H9 (cell line): ENCODE results near the gene SPNS3. TPM values are rescaled to one million over a fixed set of nuclear protein-coding genes. Genes with fewer than 3 reads are reported as not detected.

Experiments used
- DNase-seq: peaks from one replicate; pipeline ENCODE4 v3.0.0-alpha.2; 2017
- H2AFZ ChIP-seq: one replicate; pipeline ENCODE4 v1.6.1; 2013; ENCODE audit warnings: mild to moderate bottlenecking, low read length, control low read depth, moderate library complexity
- H2AK5ac ChIP-seq: 2 replicates; pipeline ENCODE4 v1.6.1; 2013; ENCODE audit warnings: low read length, control low read depth, mixed read lengths; ENCODE audit not compliant: insufficient read length
- H2BK120ac ChIP-seq: one replicate; pipeline ENCODE4 v1.6.1; 2013; ENCODE audit warnings: low read depth, mild to moderate bottlenecking, low read length, control low read depth, inconsistent platforms; ENCODE audit not compliant: poor library complexity, severe bottlenecking
- H2BK12ac ChIP-seq: 2 replicates; pipeline ENCODE4 v1.6.1; 2013; ENCODE audit warnings: low read length, control low read depth, mixed read lengths, low read depth; ENCODE audit not compliant: insufficient read length
- H2BK15ac ChIP-seq: 2 replicates; pipeline ENCODE4 v1.6.1; 2013; ENCODE audit warnings: low read depth, low read length, control low read depth
- H2BK20ac ChIP-seq: one replicate; pipeline ENCODE4 v1.6.1; 2013; ENCODE audit warnings: low read depth, mild to moderate bottlenecking, low read length, control low read depth, inconsistent platforms; ENCODE audit not compliant: poor library complexity, severe bottlenecking
- H2BK5ac ChIP-seq: 2 replicates; pipeline ENCODE4 v1.6.1; 2013; ENCODE audit warnings: low read length, control low read depth, mixed read lengths; ENCODE audit not compliant: insufficient read length
- H3K14ac ChIP-seq: 2 replicates; pipeline ENCODE4 v1.6.1; 2013; ENCODE audit warnings: low read length, control low read depth; ENCODE audit not compliant: insufficient read depth
- H3K18ac ChIP-seq: 2 replicates; pipeline ENCODE4 v1.6.1; 2013; ENCODE audit warnings: low read depth, mild to moderate bottlenecking, mixed read lengths, low read length, control low read depth; ENCODE audit not compliant: insufficient read length
- H3K23ac ChIP-seq: 2 replicates; pipeline ENCODE4 v1.6.1; 2013; ENCODE audit warnings: low read length, control low read depth, mixed read lengths, low read depth; ENCODE audit not compliant: insufficient read length
- H3K23me2 ChIP-seq: 2 replicates; pipeline ENCODE4 v1.6.1; 2013; ENCODE audit warnings: low read depth, mild to moderate bottlenecking, mixed read lengths, low read length, control low read depth; ENCODE audit not compliant: insufficient read length, poor library complexity, severe bottlenecking
- H3K27ac ChIP-seq: 2 replicates; pipeline ENCODE4 v1.5.1; 2013; ENCODE audit warnings: low read length, control low read depth, mixed read lengths, low read depth; ENCODE audit not compliant: insufficient read length
- H3K27me3 ChIP-seq: 2 replicates; pipeline ENCODE4 v1.6.1; 2013; ENCODE audit warnings: low read length, control low read depth, inconsistent platforms; ENCODE audit not compliant: insufficient read depth
- H3K4ac ChIP-seq: 2 replicates; pipeline ENCODE4 v1.6.1; 2013; ENCODE audit warnings: low read depth, mild to moderate bottlenecking, control low read depth, inconsistent platforms, low read length, moderate library complexity
- H3K4me1 ChIP-seq: 2 replicates; pipeline ENCODE4 v1.6.1; 2013; ENCODE audit warnings: low read length, control low read depth, inconsistent platforms; ENCODE audit not compliant: insufficient read depth
- H3K4me2 ChIP-seq: 2 replicates; pipeline ENCODE4 v1.6.1; 2013; ENCODE audit warnings: low read length, control low read depth, mixed read lengths; ENCODE audit not compliant: insufficient read length, insufficient read depth
- H3K56ac ChIP-seq: 2 replicates; pipeline ENCODE4 v1.6.1; 2013; ENCODE audit warnings: low read depth, mild to moderate bottlenecking, mixed read lengths, low read length, control low read depth; ENCODE audit not compliant: insufficient read length
- H3K79me1 ChIP-seq: 2 replicates; pipeline ENCODE4 v1.6.1; 2013; ENCODE audit warnings: low read depth, mild to moderate bottlenecking, moderate library complexity, low read length, control low read depth, inconsistent platforms; ENCODE audit not compliant: insufficient read depth, poor library complexity, severe bottlenecking
- H3K79me2 ChIP-seq: 2 replicates; pipeline ENCODE4 v1.6.1; 2013; ENCODE audit warnings: low read length, control low read depth, inconsistent platforms; ENCODE audit not compliant: insufficient read depth
- H3K9ac ChIP-seq: 2 replicates; pipeline ENCODE4 v1.6.1; 2013; ENCODE audit warnings: low read length, control low read depth, mixed read lengths; ENCODE audit not compliant: insufficient read length; ENCODE audit errors: extremely low read depth
- H3K9me3 ChIP-seq: one replicate; pipeline ENCODE4 v1.6.1; 2013; ENCODE audit warnings: low read depth, low read length, inconsistent platforms; ENCODE audit not compliant: control insufficient read depth
- H3T11ph ChIP-seq: one replicate; pipeline ENCODE4 v1.6.1; 2013; ENCODE audit warnings: mild to moderate bottlenecking, low read length, control low read depth, inconsistent platforms
- H4K20me1 ChIP-seq: one replicate; pipeline ENCODE4 v1.6.1; 2013; ENCODE audit not compliant: control insufficient read depth, insufficient read length, insufficient read depth
- H4K5ac ChIP-seq: 2 replicates; pipeline ENCODE4 v1.6.1; 2013; ENCODE audit warnings: low read depth, mild to moderate bottlenecking, mixed read lengths, low read length, control low read depth; ENCODE audit not compliant: insufficient read length
- H4K8ac ChIP-seq: replicated peaks from 2 replicates; pipeline ENCODE4 v1.6.1; 2013; ENCODE audit warnings: low read length, control low read depth, mixed read lengths, low read depth; ENCODE audit not compliant: insufficient read length
- H4K91ac ChIP-seq: 2 replicates; pipeline ENCODE4 v1.6.1; 2013; ENCODE audit warnings: low read depth, mild to moderate bottlenecking, moderate library complexity, mixed read lengths, low read length, control low read depth; ENCODE audit not compliant: insufficient read length
- H3K27ac Mint-ChIP-seq, 3 experiments: 2 replicates in 2 of 3; 3 replicates in 1 of 3; pipeline ENCODE4 v1.8.0; 2020 to 2021; ENCODE audit warnings: mixed read lengths in 3 of 3, mild to moderate bottlenecking in 1 of 3, moderate library complexity in 1 of 3
- H3K27me3 Mint-ChIP-seq: 2 replicates; pipeline ENCODE4 v1.8.0; 2021; ENCODE audit warnings: low read depth, mild to moderate bottlenecking, moderate library complexity, mixed read lengths
- H3K36me3 Mint-ChIP-seq, 3 experiments: 2 replicates in 2 of 3; 3 replicates in 1 of 3; pipeline ENCODE4 v1.8.0; 2020 to 2021; ENCODE audit warnings: low read depth in 3 of 3, mixed read lengths in 3 of 3; ENCODE audit not compliant: insufficient read depth in 1 of 3
- H3K4me1 Mint-ChIP-seq, 2 experiments: 2 replicates each; pipeline ENCODE4 v1.8.0; 2020; ENCODE audit warnings: mixed read lengths in 2 of 2
- H3K4me3 Mint-ChIP-seq, 2 experiments: 2 replicates in 1 of 2; 3 replicates in 1 of 2; pipeline ENCODE4 v1.8.0; 2020 to 2021; ENCODE audit warnings: mild to moderate bottlenecking in 2 of 2, mixed read lengths in 2 of 2, moderate library complexity in 1 of 2
- H3K9me3 Mint-ChIP-seq, 2 experiments: 2 replicates in 1 of 2; 3 replicates in 1 of 2; pipeline ENCODE4 v1.8.0; 2020; ENCODE audit warnings: mild to moderate bottlenecking in 2 of 2, mixed read lengths in 2 of 2, moderate library complexity in 1 of 2
- CTCF ChIP-seq: fragments of 200-600 bp; sonication (generic); conservative IDR thresholded peaks from 3 replicates; pipeline ENCODE4 v1.8.0; 2021; ENCODE audit warnings: antibody characterized with exemption, mild to moderate bottlenecking
- WGBS: extraction: QIAGEN DNeasy Blood & Tissue Kit; methylation state at CpG from one replicate; pipeline ENCODE4 v1.1.7; 2013; ENCODE audit warnings: missing lambda C conversion rate, low lambda C conversion rate, mixed read lengths; ENCODE audit not compliant: insufficient read length; ENCODE audit errors: extremely low coverage; 5-methylcytosine and 5-hydroxymethylcytosine counted together
- total RNA-seq: library from RNA; stranded (reverse); gene quantifications from 2 replicates; pipeline ENCODE4 v1.2.1, GENCODE V29; 2021

SPNS3 gene
- total RNA-seq, 1 experiment from 2014 or later = not detected

- Histone ChIP-seq H3K27ac (no peak overlapping the region), H3K23ac (no peak overlapping the region), H2BK20ac (no peak overlapping the region), H2BK5ac (no peak overlapping the region), H3K27me3 (peaks cover 3% of the 10 kb centered on the region; the same call in 1 of the 2 replicates), H3T11ph (no peak overlapping the region), H3K14ac (no peak overlapping the region), H2BK120ac (no peak overlapping the region), H4K5ac (no peak overlapping the region), H4K20me1 (peaks cover under 1% of the 10 kb centered on the region), H2AFZ (no peak overlapping the region), H3K56ac (no peak overlapping the region), H2BK15ac (no peak overlapping the region), H3K18ac (no peak overlapping the region), H3K9me3 (no peaks in the 10 kb centered on the region), H2AK5ac (no peak overlapping the region), H3K9ac (no peak overlapping the region), H3K4me1 (no peaks in the 10 kb centered on the region; the same call in 1 of the 2 replicates), H3K4ac (no peak overlapping the region), H4K8ac (no peak overlapping the region), H3K79me1 (no peaks in the 10 kb centered on the region), H2BK12ac (no peak overlapping the region), H4K91ac (no peak overlapping the region), H3K23me2 (no peaks in the 10 kb centered on the region), H3K79me2 (no peaks in the 10 kb centered on the region), H3K4me2 (no peak overlapping the region)
- DNase-seq = no peak
- Mint-ChIP-seq H3K4me1 (peaks cover 25 to 26% of the 10 kb centered on the region in 2 experiments), H3K36me3 (peaks cover 0 to 2% (median 0%) of the 10 kb centered on the region in 3 experiments; a peak in 2 of 7 replicates), H3K27ac (no peak overlapping the region), H3K27me3 (peaks cover 77% of the 10 kb centered on the region), H3K4me3 (no peak overlapping the region), H3K9me3 (no peaks in the 10 kb centered on the region)
- TF ChIP-seq CTCF = no peak
- no CpG with 5 or more reads among the region's 17 CpGs for WGBS
Observed at GRCh38 chr17:4531988-4532736, 98.4 kb downstream of the SPNS3 start.
